ENCODE measurements around the gene SLC9C1. TPM values are rescaled to one million over a fixed set of nuclear protein-coding genes. Genes with fewer than 3 reads are reported as not detected.

SLC9C1 gene
- total RNA-seq, 1 experiment from 2014 or later, result not detected

DNA sequence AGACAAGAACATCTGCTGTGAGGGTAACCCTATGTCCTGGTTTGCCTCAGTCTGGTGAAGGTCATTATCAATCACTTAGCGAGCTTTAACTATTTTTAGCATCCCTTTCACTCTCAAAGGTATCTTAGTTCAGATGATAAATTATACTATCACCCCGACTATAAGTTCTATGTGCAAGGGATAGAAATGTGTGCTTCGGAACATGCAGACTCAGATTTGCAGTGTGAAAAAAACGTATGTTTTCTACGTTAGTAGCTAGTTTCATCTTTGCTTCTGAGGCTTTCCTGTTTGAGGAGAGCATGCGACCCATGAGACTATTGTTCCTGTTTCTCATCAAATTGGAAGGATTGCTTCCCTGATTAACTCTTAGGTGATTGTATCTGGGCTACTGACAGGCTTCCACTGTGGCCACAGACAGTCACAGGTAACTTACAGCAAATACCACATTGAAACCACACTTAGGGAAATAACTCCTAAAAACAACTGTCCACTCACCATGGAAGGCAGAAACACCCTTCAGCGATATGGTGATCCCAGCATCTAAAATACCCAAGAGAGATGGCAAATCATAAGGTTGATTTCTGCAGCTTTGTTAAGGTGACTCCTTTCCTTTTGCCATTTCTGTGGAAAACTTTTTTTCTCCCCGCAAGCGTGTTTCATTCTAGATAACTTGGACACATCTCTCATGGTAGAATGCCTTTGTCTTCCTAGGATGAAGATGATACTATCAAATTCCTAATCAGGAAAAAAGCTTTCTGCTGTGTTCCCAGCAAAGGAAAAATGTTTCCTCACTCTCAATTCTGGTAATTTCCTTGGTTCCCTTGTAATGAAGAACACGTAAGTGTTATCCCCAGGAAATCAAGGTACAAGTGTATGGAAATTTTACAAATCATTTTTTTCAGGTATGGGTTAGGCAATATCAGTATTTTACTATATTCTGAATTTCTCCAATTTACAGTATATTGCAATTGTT, 166.2 kb downstream of the SLC9C1 start:
- H3K9me3 Mint-ChIP-seq (ENCODE audit: low read depth, unreplicated experiment), result no peaks in the 10 kb centered on the region
- no peak for DNase-seq
- BruUV-seq (replicated peaks), result no TSS peak
- no peaks in the 10 kb centered on the region for H3K36me3 Mint-ChIP-seq (ENCODE audit: insufficient read depth, unreplicated experiment)
- no peak overlapping the region for H3K4me3 Mint-ChIP-seq (ENCODE audit: low read depth, unreplicated experiment)
- no peak overlapping the region for H3K27ac Mint-ChIP-seq (ENCODE audit: unreplicated experiment)
- TF ChIP-seq, protein P1, sequence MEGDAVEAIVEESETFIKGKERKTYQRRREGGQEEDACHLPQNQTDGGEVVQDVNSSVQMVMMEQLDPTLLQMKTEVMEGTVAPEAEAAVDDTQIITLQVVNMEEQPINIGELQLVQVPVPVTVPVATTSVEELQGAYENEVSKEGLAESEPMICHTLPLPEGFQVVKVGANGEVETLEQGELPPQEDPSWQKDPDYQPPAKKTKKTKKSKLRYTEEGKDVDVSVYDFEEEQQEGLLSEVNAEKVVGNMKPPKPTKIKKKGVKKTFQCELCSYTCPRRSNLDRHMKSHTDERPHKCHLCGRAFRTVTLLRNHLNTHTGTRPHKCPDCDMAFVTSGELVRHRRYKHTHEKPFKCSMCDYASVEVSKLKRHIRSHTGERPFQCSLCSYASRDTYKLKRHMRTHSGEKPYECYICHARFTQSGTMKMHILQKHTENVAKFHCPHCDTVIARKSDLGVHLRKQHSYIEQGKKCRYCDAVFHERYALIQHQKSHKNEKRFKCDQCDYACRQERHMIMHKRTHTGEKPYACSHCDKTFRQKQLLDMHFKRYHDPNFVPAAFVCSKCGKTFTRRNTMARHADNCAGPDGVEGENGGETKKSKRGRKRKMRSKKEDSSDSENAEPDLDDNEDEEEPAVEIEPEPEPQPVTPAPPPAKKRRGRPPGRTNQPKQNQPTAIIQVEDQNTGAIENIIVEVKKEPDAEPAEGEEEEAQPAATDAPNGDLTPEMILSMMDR (IDR thresholded peaks at IDR 0.05; ENCODE audit: unreplicated experiment), result no peak
- H3K27me3 Mint-ChIP-seq (ENCODE audit: unreplicated experiment), result no peaks in the 10 kb centered on the region
- H3K4me1 Mint-ChIP-seq (ENCODE audit: low read depth, unreplicated experiment), result no peaks in the 10 kb centered on the region
- CTCF ChIA-PET, result no interaction called here
- intact Hi-C loops (cut with micrococcal nuclease; ENCODE audit: unreplicated experiment), result no loop called here

DNA sequence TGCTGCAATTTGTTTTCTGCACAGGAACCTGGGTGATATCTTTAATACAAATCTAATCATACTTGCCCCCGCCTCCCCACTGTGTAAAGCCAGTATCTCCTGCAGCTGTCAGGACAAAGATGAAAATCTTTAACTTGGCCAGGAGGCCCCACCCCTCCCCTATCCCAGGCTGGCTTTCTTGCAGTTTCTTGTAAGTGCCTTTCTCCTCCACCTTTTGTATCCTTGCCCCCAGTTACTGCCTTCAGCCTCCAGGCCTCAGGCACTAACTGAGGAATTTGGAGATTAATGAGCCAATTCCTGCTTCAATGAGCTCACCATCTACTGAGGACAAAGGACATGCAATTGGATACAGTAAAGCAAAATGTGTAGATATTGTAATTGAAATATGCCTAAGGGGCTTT, 167.5 kb downstream of the SLC9C1 start:
- H3K27ac Mint-ChIP-seq (ENCODE audit: unreplicated experiment), result no peak overlapping the region
- H3K4me1 Mint-ChIP-seq (ENCODE audit: low read depth, unreplicated experiment), result no peaks in the 10 kb centered on the region
- no peaks in the 10 kb centered on the region for H3K36me3 Mint-ChIP-seq (ENCODE audit: insufficient read depth, unreplicated experiment)
- H3K9me3 Mint-ChIP-seq (ENCODE audit: low read depth, unreplicated experiment), result no peaks in the 10 kb centered on the region
- DNase-seq, result no peak
- BruUV-seq (replicated peaks), result no TSS peak
- TF ChIP-seq, protein P1 (IDR thresholded peaks at IDR 0.05; ENCODE audit: unreplicated experiment), result no peak
- CTCF ChIA-PET, result no interaction called here
- H3K27me3 Mint-ChIP-seq (ENCODE audit: unreplicated experiment), result no peaks in the 10 kb centered on the region
- H3K4me3 Mint-ChIP-seq (ENCODE audit: low read depth, unreplicated experiment), result no peak overlapping the region
- intact Hi-C loops (cut with micrococcal nuclease; ENCODE audit: unreplicated experiment), result no loop called here

DNA sequence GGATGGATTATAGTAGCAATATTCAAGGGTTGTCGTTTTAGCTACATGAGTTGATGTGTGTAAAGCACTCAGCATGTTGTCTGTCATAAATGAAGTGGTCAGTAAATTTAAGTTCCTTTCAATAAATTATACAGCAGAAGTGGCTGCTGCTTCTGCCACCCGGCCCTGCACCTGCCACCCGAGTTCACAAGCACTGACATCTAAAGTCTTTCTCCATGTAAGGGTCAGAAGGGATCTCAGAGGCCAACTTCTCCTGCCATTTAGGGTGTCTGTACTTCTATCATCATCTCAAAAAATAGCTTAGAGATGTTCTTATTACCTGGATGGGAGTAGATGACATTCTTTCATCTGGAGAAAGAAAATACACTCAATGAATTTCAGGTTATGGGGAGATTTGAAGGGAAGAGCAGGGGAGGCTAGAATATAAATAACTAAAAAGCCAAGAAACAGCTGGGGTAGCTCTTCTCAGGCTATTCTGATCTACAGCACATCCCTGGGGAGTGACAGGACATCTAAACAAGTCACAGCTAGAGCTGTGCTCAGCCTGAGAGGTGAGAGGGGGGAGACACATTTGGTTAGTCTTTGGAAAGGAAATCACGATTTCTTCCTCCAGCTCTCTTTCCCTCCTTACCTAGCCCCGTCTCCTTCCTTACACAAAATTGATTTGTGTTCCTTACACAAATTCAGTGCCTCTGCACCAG, 169.0 kb downstream of the SLC9C1 start:
- Mint-ChIP-seq H3K36me3 (ENCODE audit: insufficient read depth, unreplicated experiment) (no peaks in the 10 kb centered on the region), H3K27me3 (ENCODE audit: unreplicated experiment) (no peaks in the 10 kb centered on the region), H3K4me3 (ENCODE audit: low read depth, unreplicated experiment) (no peak overlapping the region), H3K9me3 (ENCODE audit: low read depth, unreplicated experiment) (no peaks in the 10 kb centered on the region), H3K27ac (ENCODE audit: unreplicated experiment) (no peak overlapping the region), H3K4me1 (ENCODE audit: low read depth, unreplicated experiment) (no peaks in the 10 kb centered on the region)
- no TSS peak for BruUV-seq (replicated peaks)
- TF ChIP-seq, protein P1 (IDR thresholded peaks at IDR 0.05; ENCODE audit: unreplicated experiment), result no peak
- intact Hi-C loops (cut with micrococcal nuclease; ENCODE audit: unreplicated experiment), result no loop called here
- CTCF ChIA-PET, result no interaction called here
- no peak for DNase-seq

DNA sequence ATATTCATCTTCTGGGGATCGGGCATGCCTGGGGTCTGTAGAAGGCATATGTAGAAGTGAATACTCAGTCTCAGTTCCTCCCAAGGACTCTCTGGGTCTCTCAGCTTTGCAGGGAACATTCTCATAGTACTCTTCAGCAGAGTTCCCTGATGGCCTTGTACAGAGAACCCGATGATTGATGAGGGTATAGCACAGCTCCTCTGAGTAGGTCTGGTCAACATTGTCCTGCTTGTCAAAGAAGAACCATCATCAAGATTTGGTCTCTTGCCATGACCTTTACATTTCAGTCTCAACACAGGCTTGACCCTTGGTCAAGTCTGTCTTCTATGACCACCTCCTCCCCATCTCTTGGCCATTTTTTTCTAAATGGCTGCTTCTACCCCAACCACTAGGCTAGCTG, 170.5 kb downstream of the SLC9C1 start:
- intact Hi-C loops (cut with micrococcal nuclease; ENCODE audit: unreplicated experiment), result no loop called here
- BruUV-seq (replicated peaks), result no TSS peak
- TF ChIP-seq, protein P1 (IDR thresholded peaks at IDR 0.05; ENCODE audit: unreplicated experiment), result no peak
- Mint-ChIP-seq H3K4me3 (ENCODE audit: low read depth, unreplicated experiment) (no peak overlapping the region), H3K27me3 (ENCODE audit: unreplicated experiment) (no peaks in the 10 kb centered on the region), H3K36me3 (ENCODE audit: insufficient read depth, unreplicated experiment) (peaks cover 4% of the 10 kb centered on the region), H3K4me1 (ENCODE audit: low read depth, unreplicated experiment) (no peaks in the 10 kb centered on the region), H3K27ac (ENCODE audit: unreplicated experiment) (no peak overlapping the region), H3K9me3 (ENCODE audit: low read depth, unreplicated experiment) (no peaks in the 10 kb centered on the region)
- no peak for DNase-seq
- CTCF ChIA-PET, result no interaction called here

Data from Calu3 (cell line).